Ascending aorta (tissue), 2 donors: ENCODE data around the gene ALPK1. TPM values are rescaled to one million over a fixed set of nuclear protein-coding genes. Genes with fewer than 3 reads are reported as not detected.

Source experiments
- DNase-seq, 2 donors: peaks; one replicate each; pipeline ENCODE4 v3.0.0-alpha.2; 2019; ENCODE audit warnings: low spot score in 2 of 2
- H3K27ac ChIP-seq, 2 donors: fragments of 200-600 bp; sonication (generic); one replicate each; pipeline ENCODE4 v1.5.1; 2016 to 2017; ENCODE audit warnings: mild to moderate bottlenecking in 1 of 2
- H3K27me3 ChIP-seq: fragments of 200-600 bp; sonication (generic); one replicate; pipeline ENCODE4 v1.5.1; 2017
- H3K36me3 ChIP-seq, 2 donors: fragments of 200-600 bp; sonication (generic); one replicate each; pipeline ENCODE4 v1.5.1; 2016
- H3K4me1 ChIP-seq, 2 donors: fragments of 200-600 bp; sonication (generic); one replicate each; pipeline ENCODE4 v1.5.1; 2016 to 2017; ENCODE audit warnings: mild to moderate bottlenecking in 1 of 2
- H3K4me3 ChIP-seq, 2 donors: fragments of 200-600 bp; sonication (generic); one replicate each; pipeline ENCODE4 v1.5.1; 2016 to 2017; ENCODE audit warnings: mild to moderate bottlenecking in 1 of 2
- H3K9me3 ChIP-seq, 2 donors: fragments of 200-600 bp; sonication (generic); one replicate each; pipeline ENCODE4 v1.5.1; 2016
- CTCF ChIP-seq, 3 experiments: fragments of 200-600 bp in 2 of 3; fragments of 450-650 bp in 1 of 3; sonication (generic) in 2 of 3; IDR thresholded peaks; one replicate each; pipeline ENCODE4 v1.5.1; 2016 to 2019; ENCODE audit warnings: antibody characterized with exemption in 3 of 3, mild to moderate bottlenecking in 1 of 3, moderate library complexity in 1 of 3
- intact Hi-C: fragments of 100-400 bp; cut with DNase I; formaldehyde crosslinking; loops from one replicate; pipeline ENCODE4 v1.15.1; 2023
- total RNA-seq: library from RNA; depleted of rRNA; stranded (reverse); fragments of >200 nt; gene quantifications from one replicate; pipeline ENCODE4 v1.1.0, GENCODE V29; 2016

ALPK1 gene
- total RNA-seq, 1 donor from 2014 or later: 8.7 TPM

GRCh38 chr4:112386071-112386470 lies 88.9 kb downstream of the ALPK1 start:
- Histone ChIP-seq H3K36me3 (peaks cover 6 to 19% of the 10 kb centered on the region in 2 donors), H3K4me1 (no peaks in the 10 kb centered on the region), H3K27me3 (no peaks in the 10 kb centered on the region), H3K4me3 (no peak overlapping the region), H3K9me3 (no peaks in the 10 kb centered on the region), H3K27ac (no peak overlapping the region)
- DNase-seq: no peak
- TF ChIP-seq CTCF (IDR thresholded peaks at IDR 0.05): no peak
- intact Hi-C loops: no loop called here

- Histone ChIP-seq H3K9me3 (no peaks in the 10 kb centered on the region), H3K4me1 (no peaks in the 10 kb centered on the region), H3K36me3 (peaks cover 0 to 3% of the 10 kb centered on the region in 2 donors), H3K27ac (no peak overlapping the region), H3K27me3 (no peaks in the 10 kb centered on the region), H3K4me3 (no peak overlapping the region)
- no peak for DNase-seq
- intact Hi-C loops: no loop called here
- no peak for TF ChIP-seq CTCF (IDR thresholded peaks at IDR 0.05)
Observed at GRCh38 chr4:112402098-112402497, 104.9 kb downstream of the ALPK1 start.

- Histone ChIP-seq H3K27me3 (no peaks in the 10 kb centered on the region), H3K4me1 (no peaks in the 10 kb centered on the region), H3K27ac (no peak overlapping the region), H3K36me3 (peaks cover 0 to 2% of the 10 kb centered on the region in 2 donors), H3K4me3 (no peak overlapping the region), H3K9me3 (no peaks in the 10 kb centered on the region)
- intact Hi-C loops: no loop called here
- no peak for TF ChIP-seq CTCF (IDR thresholded peaks at IDR 0.05)
- no peak for DNase-seq
Observed at GRCh38 chr4:112403101-112403945, 106.2 kb downstream of the ALPK1 start.

GRCh38 chr4:112410364-112410763 lies 113.2 kb downstream of the ALPK1 start:
- intact Hi-C loops: no loop called here
- no peak for DNase-seq
- no peak for TF ChIP-seq CTCF (IDR thresholded peaks at IDR 0.05)
- Histone ChIP-seq H3K4me1 (no peaks in the 10 kb centered on the region), H3K27me3 (no peaks in the 10 kb centered on the region), H3K36me3 (peaks cover 0 to 35% of the 10 kb centered on the region in 2 donors), H3K27ac (no peak overlapping the region), H3K4me3 (no peak overlapping the region), H3K9me3 (no peaks in the 10 kb centered on the region)

- DNase-seq: no peak
- Histone ChIP-seq H3K9me3 (peaks cover 0 to under 1% of the 10 kb centered on the region in 2 donors), H3K27me3 (no peaks in the 10 kb centered on the region), H3K27ac (no peak overlapping the region), H3K4me3 (no peak overlapping the region), H3K4me1 (no peaks in the 10 kb centered on the region), H3K36me3 (peaks cover 0 to 35% of the 10 kb centered on the region in 2 donors)
- intact Hi-C loops: no loop called here
- no peak for TF ChIP-seq CTCF (IDR thresholded peaks at IDR 0.05)
Observed at GRCh38 chr4:112410804-112411203, 113.6 kb downstream of the ALPK1 start.
